GM23338 (cell line): Measurements from ENCODE around the gene ZNF227. TPM values are rescaled to one million over a fixed set of nuclear protein-coding genes. Genes with fewer than 3 reads are reported as not detected.

Source experiments
- ATAC-seq: fragments of 200-7000 bp; cut with Tn5 transposase; 3 replicates; pipeline ENCODE4 v1.9.1; 2020
- DNase-seq: peaks from one replicate; pipeline ENCODE4 v3.0.0-alpha.2; 2015; ENCODE audit warnings: low spot score
- H2AFZ ChIP-seq: fragments of 200-600 bp; sonication (generic); 2 replicates; pipeline ENCODE4 v1.8.0; 2016; ENCODE audit warnings: antibody characterized with exemption, mild to moderate bottlenecking, moderate library complexity
- H3F3A ChIP-seq: fragments of 200-600 bp; sonication (generic); replicated peaks from 2 replicates; pipeline ENCODE4 v1.8.0; 2017; ENCODE audit warnings: antibody characterized with exemption, mixed run types, low read depth
- H3K27ac ChIP-seq: fragments of 200-600 bp; sonication (generic); 2 replicates; pipeline ENCODE4 v1.6.1; 2016; ENCODE audit warnings: low read depth
- H3K27me3 ChIP-seq: fragments of 200-600 bp; sonication (generic); 2 replicates; pipeline ENCODE4 v1.8.0; 2016; ENCODE audit warnings: mild to moderate bottlenecking, mixed run types, moderate library complexity; ENCODE audit not compliant: insufficient read depth
- H3K36me3 ChIP-seq: fragments of 200-600 bp; sonication (generic); 2 replicates; pipeline ENCODE4 v1.8.0; 2016; ENCODE audit warnings: mild to moderate bottlenecking; ENCODE audit not compliant: insufficient read depth
- H3K4me1 ChIP-seq: fragments of 200-600 bp; sonication (generic); 2 replicates; pipeline ENCODE4 v1.8.0; 2016; ENCODE audit warnings: mild to moderate bottlenecking, moderate library complexity; ENCODE audit not compliant: insufficient read depth
- H3K4me2 ChIP-seq: fragments of 200-600 bp; sonication (generic); 2 replicates; pipeline ENCODE4 v1.7.1; 2017; ENCODE audit warnings: mixed run types
- H3K4me3 ChIP-seq: fragments of 200-600 bp; sonication (generic); 2 replicates; pipeline ENCODE4 v1.6.1; 2016; ENCODE audit warnings: mixed run types
- H3K79me2 ChIP-seq: fragments of 200-600 bp; sonication (generic); replicated peaks from 2 replicates; pipeline ENCODE4 v1.8.0; 2017; ENCODE audit warnings: mild to moderate bottlenecking; ENCODE audit not compliant: insufficient read depth
- H3K9me2 ChIP-seq: fragments of 200-600 bp; sonication (generic); 2 replicates; pipeline ENCODE4 v1.8.0; 2017; ENCODE audit not compliant: insufficient read depth
- H4K20me1 ChIP-seq: fragments of 200-600 bp; sonication (generic); replicated peaks from 2 replicates; pipeline ENCODE4 v1.8.0; 2017; ENCODE audit warnings: mild to moderate bottlenecking; ENCODE audit not compliant: insufficient read depth
- H3K27ac Mint-ChIP-seq: 2 replicates; pipeline ENCODE4 v1.8.0; 2020; ENCODE audit warnings: inconsistent platforms, mild to moderate bottlenecking, moderate library complexity, mixed read lengths
- H3K27me3 Mint-ChIP-seq: 3 replicates; pipeline ENCODE4 v1.8.0; 2022; ENCODE audit warnings: low read depth, mild to moderate bottlenecking, moderate library complexity, mixed read lengths, inconsistent platforms; ENCODE audit not compliant: insufficient read depth, poor library complexity
- H3K36me3 Mint-ChIP-seq: 3 replicates; pipeline ENCODE4 v1.8.0; 2021; ENCODE audit warnings: low read depth, mild to moderate bottlenecking, inconsistent platforms, moderate library complexity, mixed read lengths
- H3K4me1 Mint-ChIP-seq: 3 replicates; pipeline ENCODE4 v1.8.0; 2020; ENCODE audit warnings: mild to moderate bottlenecking, inconsistent platforms, mixed read lengths
- H3K4me3 Mint-ChIP-seq: 3 replicates; pipeline ENCODE4 v1.8.0; 2021; ENCODE audit warnings: moderate library complexity, mild to moderate bottlenecking, inconsistent platforms, mixed read lengths
- H3K9me3 Mint-ChIP-seq: 3 replicates; pipeline ENCODE4 v1.8.0; 2020; ENCODE audit warnings: moderate library complexity, mild to moderate bottlenecking, inconsistent platforms, mixed read lengths
- CREB1 ChIP-seq: fragments of 250-450 bp; sonication (Bioruptor Pico); IDR thresholded peaks from 2 replicates; pipeline ENCODE4 v1.5.0; 2020; ENCODE audit warnings: low read depth, mild to moderate bottlenecking, moderate library complexity
- CTCF ChIP-seq, 2 experiments: fragments of 200-600 bp in 1 of 2; sonication (generic) in 1 of 2; conservative IDR thresholded peaks; 2 replicates each; pipeline versions ENCODE4 v1.5.1 to v1.6.1; 2016 to 2017; ENCODE audit warnings: antibody characterized with exemption in 2 of 2, low read depth in 2 of 2, mild to moderate bottlenecking in 2 of 2, moderate library complexity in 1 of 2
- ETS1 ChIP-seq: IDR thresholded peaks from 2 replicates; pipeline ENCODE4 v1.6.1; 2016; ENCODE audit warnings: antibody characterized with exemption
- EZH2 ChIP-seq: fragments of 200-600 bp; sonication (generic); IDR thresholded peaks from one replicate; pipeline ENCODE4 v1.8.0; 2017; ENCODE audit warnings: antibody characterized with exemption, mild to moderate bottlenecking, low read depth; ENCODE audit not compliant: unreplicated experiment
- EZH2phosphoT487 ChIP-seq: fragments of 200-600 bp; sonication (generic); IDR thresholded peaks from one replicate; pipeline ENCODE4 v1.8.1; 2018; ENCODE audit warnings: antibody characterized with exemption; ENCODE audit not compliant: unreplicated experiment
- JUNB ChIP-seq: IDR thresholded peaks from one replicate; pipeline ENCODE4 v1.6.1; 2016; ENCODE audit warnings: antibody characterized with exemption; ENCODE audit not compliant: unreplicated experiment
- NANOG ChIP-seq: IDR thresholded peaks from 2 replicates; pipeline ENCODE4 v1.6.1; 2016; ENCODE audit warnings: antibody characterized with exemption, borderline replicate concordance
- POLR2AphosphoS5 ChIP-seq: IDR thresholded peaks from 2 replicates; pipeline ENCODE4 v1.6.1; 2016; ENCODE audit warnings: antibody characterized with exemption, low read depth
- REST ChIP-seq: IDR thresholded peaks from one replicate; pipeline ENCODE4 v1.6.1; 2018; ENCODE audit warnings: antibody characterized with exemption; ENCODE audit not compliant: unreplicated experiment
- STAT1 ChIP-seq: IDR thresholded peaks from one replicate; pipeline ENCODE4 v1.6.1; 2016; ENCODE audit warnings: antibody characterized with exemption; ENCODE audit not compliant: unreplicated experiment
- ZNF114 ChIP-seq: fragments of 250-450 bp; sonication (Bioruptor Pico); IDR thresholded peaks from 2 replicates; pipeline ENCODE4 v1.5.0; 2020; ENCODE audit warnings: mild to moderate bottlenecking, moderate library complexity
- ZNF331 ChIP-seq: fragments of 250-450 bp; sonication (Bioruptor Pico); IDR thresholded peaks from 2 replicates; pipeline ENCODE4 v1.5.0; 2020; ENCODE audit warnings: low read depth, mild to moderate bottlenecking, moderate library complexity
- long read RNA-seq: library from polyadenylated mRNA; unstranded; transcript quantifications from one replicate; pipeline ENCODE4 v2.0.0, GENCODE V29; 2020; ENCODE audit not compliant: unreplicated experiment
- polyA plus RNA-seq: library from polyadenylated mRNA; unstranded; fragments of >200 nt; fragmentation: Nextera tagmentation; extraction: Ambion mirVana; gene quantifications from 2 replicates; pipeline ENCODE4 v1.2.1, GENCODE V29; 2016
- total RNA-seq: library from RNA; depleted of rRNA; stranded (reverse); fragments of >200 nt; shearing (Covaris generic); gene quantifications from 2 replicates; pipeline ENCODE4 v1.2.3, GENCODE V29; 2014; rRNA removed

Gene ZNF227
- 14.5 and 18.2 TPM in 2 replicates for total RNA-seq
- polyA plus RNA-seq = 6.6 and 8.7 TPM in 2 replicates
- long read RNA-seq = 0 reads

- peak within 1 kb of the TSS; percentile 94 for H3K4me3 Mint-ChIP-seq
- Histone ChIP-seq H4K20me1 (no peaks in the 10 kb centered on the region; the same call in 1 of the 2 replicates), H3K36me3 (peaks cover under 1% of the 10 kb centered on the region; the same call in 1 of the 2 replicates), H3K27ac (no peak within 1 kb of the TSS), H3K4me2 (peak within 1 kb of the TSS; percentile 79), H2AFZ (peak within 1 kb of the TSS; percentile 74), H3K27me3 (no peaks in the 10 kb centered on the region), H3K79me2 (peaks cover 29% of the 10 kb centered on the region), H3K9me2 (no peaks in the 10 kb centered on the region), H3K4me1 (peaks cover 10% of the 10 kb centered on the region), H3F3A (no peaks in the 10 kb centered on the region), H3K4me3 (peak within 1 kb of the TSS; percentile 70)
- TF ChIP-seq ETS1 (peak; percentile 97), POLR2AphosphoS5 (peak; percentile 78), ZNF114 (CRISPR knock-in tag) (no peak), CREB1 (CRISPR knock-in tag) (0 out of 2 replicates have a peak, but pooled peaks have one; percentile 4), JUNB (no peak), NANOG (no peak)
- H3K9me3 Mint-ChIP-seq = no peaks in the 10 kb centered on the region
- ATAC-seq (peak; percentile 98), DNase-seq (peak; percentile 98)
- peaks cover 8% of the 10 kb centered on the region for H3K4me1 Mint-ChIP-seq
- peaks cover 24% of the 10 kb centered on the region for H3K36me3 Mint-ChIP-seq
- H3K27me3 Mint-ChIP-seq = no peaks in the 10 kb centered on the region
- H3K27ac Mint-ChIP-seq = peak within 1 kb of the TSS; percentile 95
These were observed at the start of gene ZNF227 for GRCh38 chr19:44212250-44212865. TSS of gene ZNF227 (plus strand) at chr19:44212532. CDS start at chr19:44217793, 5,261 bp downstream.

DNA sequence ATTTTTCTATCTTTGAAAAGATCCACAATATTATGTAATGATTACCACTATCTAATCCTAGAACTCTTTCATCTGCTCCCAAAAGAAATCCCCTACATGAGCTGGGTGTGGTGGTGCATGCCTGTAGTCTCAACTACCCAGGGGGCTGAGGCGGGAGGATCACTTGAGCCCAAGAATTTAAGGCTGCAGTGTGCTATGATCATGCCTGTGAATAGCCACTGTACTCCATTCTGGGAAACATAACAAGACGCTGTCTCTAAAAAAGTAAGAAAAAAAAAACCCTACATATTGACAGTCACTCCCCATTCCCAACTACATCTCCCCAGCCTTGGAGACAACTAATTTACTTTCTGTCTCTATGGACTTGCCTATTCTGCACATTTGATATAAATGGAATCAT is 48.5 kb upstream of the ZNF227 start:
- Mint-ChIP-seq H3K9me3 (peaks cover 4% of the 10 kb centered on the region), H3K4me1 (peaks cover 7% of the 10 kb centered on the region; the same call in 2 of the 3 replicates), H3K4me3 (no peak overlapping the region), H3K36me3 (peaks cover 30% of the 10 kb centered on the region), H3K27me3 (peaks cover 3% of the 10 kb centered on the region), H3K27ac (no peak overlapping the region)
- Histone ChIP-seq H3K79me2 (peaks cover 34% of the 10 kb centered on the region), H3K4me2 (no peak overlapping the region), H3K27ac (no peak overlapping the region), H3F3A (no peaks in the 10 kb centered on the region), H3K9me2 (no peaks in the 10 kb centered on the region), H3K36me3 (0 out of 2 replicates have a peak, but pooled peaks cover 15% of the 10 kb centered on the region), H3K27me3 (no peaks in the 10 kb centered on the region), H3K4me1 (peaks cover 10% of the 10 kb centered on the region), H4K20me1 (no peaks in the 10 kb centered on the region), H2AFZ (0 out of 2 replicates have a peak overlapping the region, but pooled peaks have one; percentile 28), H3K4me3 (no peak overlapping the region)
- ATAC-seq (no peak), DNase-seq (no peak)
- TF ChIP-seq JUNB (no peak), EZH2phosphoT487 (no peak), ZNF114 (CRISPR knock-in tag) (no peak), REST (no peak), CREB1 (CRISPR knock-in tag) (no peak), CTCF (conservative IDR thresholded peaks at IDR 0.05; ENCODE audit: low read depth in 2 of 2) (no peak), STAT1 (no peak), EZH2 (no peak), NANOG (no peak), ZNF331 (CRISPR knock-in tag) (no peak), POLR2AphosphoS5 (no peak), ETS1 (no peak)
